DOHH2 (cell line): ENCODE measurements around the gene RAB10.

ENCODE experiments used
- EZH2phosphoT487 ChIP-seq: fragments of 200-600 bp; sonication (generic); IDR thresholded peaks from 2 replicates; pipeline ENCODE4 v1.6.1; 2017; ENCODE audit warnings: borderline replicate concordance, mild to moderate bottlenecking, antibody characterized with exemption, low read length, moderate library complexity, mixed read lengths
- TF ChIP-seq, protein P1 (sequence below): fragments of 200-600 bp; sonication (generic); IDR thresholded peaks from one replicate; pipeline ENCODE4 v1.5.1; 2014; ENCODE audit warnings: antibody characterized with exemption, mild to moderate bottlenecking, low read depth, low read length; ENCODE audit not compliant: poor library complexity, severe bottlenecking

DNA sequence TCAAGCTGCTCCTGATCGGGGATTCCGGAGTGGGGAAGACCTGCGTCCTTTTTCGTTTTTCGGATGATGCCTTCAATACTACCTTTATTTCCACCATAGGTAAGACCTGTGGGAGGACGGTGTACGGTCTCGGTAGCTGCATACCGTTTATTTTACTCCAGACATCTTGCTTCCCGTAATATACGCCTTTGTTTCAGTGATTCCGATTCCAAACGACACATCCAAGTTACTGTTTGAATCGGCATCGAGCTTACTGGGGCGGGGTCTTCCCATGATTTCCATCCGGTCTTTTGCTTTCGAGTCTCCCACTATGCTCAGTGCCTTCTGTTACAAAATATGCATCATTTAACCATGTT lies 731 bp downstream of the RAB10 start:
- TF ChIP-seq, protein P1, sequence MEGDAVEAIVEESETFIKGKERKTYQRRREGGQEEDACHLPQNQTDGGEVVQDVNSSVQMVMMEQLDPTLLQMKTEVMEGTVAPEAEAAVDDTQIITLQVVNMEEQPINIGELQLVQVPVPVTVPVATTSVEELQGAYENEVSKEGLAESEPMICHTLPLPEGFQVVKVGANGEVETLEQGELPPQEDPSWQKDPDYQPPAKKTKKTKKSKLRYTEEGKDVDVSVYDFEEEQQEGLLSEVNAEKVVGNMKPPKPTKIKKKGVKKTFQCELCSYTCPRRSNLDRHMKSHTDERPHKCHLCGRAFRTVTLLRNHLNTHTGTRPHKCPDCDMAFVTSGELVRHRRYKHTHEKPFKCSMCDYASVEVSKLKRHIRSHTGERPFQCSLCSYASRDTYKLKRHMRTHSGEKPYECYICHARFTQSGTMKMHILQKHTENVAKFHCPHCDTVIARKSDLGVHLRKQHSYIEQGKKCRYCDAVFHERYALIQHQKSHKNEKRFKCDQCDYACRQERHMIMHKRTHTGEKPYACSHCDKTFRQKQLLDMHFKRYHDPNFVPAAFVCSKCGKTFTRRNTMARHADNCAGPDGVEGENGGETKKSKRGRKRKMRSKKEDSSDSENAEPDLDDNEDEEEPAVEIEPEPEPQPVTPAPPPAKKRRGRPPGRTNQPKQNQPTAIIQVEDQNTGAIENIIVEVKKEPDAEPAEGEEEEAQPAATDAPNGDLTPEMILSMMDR, result no peak
- TF ChIP-seq EZH2phosphoT487, result no peak
